Heart left ventricle (tissue), 13 donors: ENCODE data around the gene NLRP14.

Experiments used
- CTCF ChIP-seq, 12 donors: fragments of 200-600 bp; sonication (generic) in 4 of 12; IDR thresholded peaks; one replicate each; pipeline versions ENCODE4 v1.5.0 to v1.8.0; 2018 to 2022; ENCODE audit warnings: antibody characterized with exemption in 12 of 12, mild to moderate bottlenecking in 5 of 12
- POLR2A ChIP-seq, 2 donors: fragments of 450-650 bp; IDR thresholded peaks; one replicate each; pipeline ENCODE4 v1.6.1; 2017; ENCODE audit warnings: antibody characterized with exemption in 2 of 2, mild to moderate bottlenecking in 2 of 2, moderate library complexity in 2 of 2
- donor health status: ischemic (EF 13 %, LVEDD 7.1; RV severe dilation, severe dysfunction).
- donor health status: DM: no; HTN: yes; CAD: no.
- donor health status: DM: no; HTN: no; CAD: no.
- donor health status: ischemic (EF 25% LVEDD 6.9; RV normal size, moderate dysfunction).
- donor health status: ischemic (EF 25% LVEDD 5.7; RV mildly dilated, moderate dysfunction).
- donor health status: ischemic (EF 35%, LVEDD 5.7; RV mildly dilated, moderate dysfunction).
- donor health status: nonischemic (EF 11% LVEDD 7.7; RV severe dilation, severe dysfunction).
- donor health status: DM: yes; HTN: yes; CAD: no.
- donor health status: PGD.
- donor health status: ischemic (EF 29% LVEDD 5.4; RV normal size, mild dysfunction).
- donor health status: nonischemic (EF 23%, LVEDD 6.1; RV moderate dilation, normal function).

- no peak for TF ChIP-seq CTCF (IDR thresholded peaks at IDR 0.05)
- TF ChIP-seq POLR2A (IDR thresholded peaks at IDR 0.05) = no peak
Observed at GRCh38 chr11:7046474-7047175, 26.3 kb downstream of the NLRP14 start.
